ENCODE results near the gene HYDIN. TPM values are rescaled to one million over a fixed set of nuclear protein-coding genes. Genes with fewer than 3 reads are reported as not detected.

Gene HYDIN
- total and polyA plus RNA-seq, 2 experiments from 2014 or later = 3.1 to 7.7 TPM

DNA sequence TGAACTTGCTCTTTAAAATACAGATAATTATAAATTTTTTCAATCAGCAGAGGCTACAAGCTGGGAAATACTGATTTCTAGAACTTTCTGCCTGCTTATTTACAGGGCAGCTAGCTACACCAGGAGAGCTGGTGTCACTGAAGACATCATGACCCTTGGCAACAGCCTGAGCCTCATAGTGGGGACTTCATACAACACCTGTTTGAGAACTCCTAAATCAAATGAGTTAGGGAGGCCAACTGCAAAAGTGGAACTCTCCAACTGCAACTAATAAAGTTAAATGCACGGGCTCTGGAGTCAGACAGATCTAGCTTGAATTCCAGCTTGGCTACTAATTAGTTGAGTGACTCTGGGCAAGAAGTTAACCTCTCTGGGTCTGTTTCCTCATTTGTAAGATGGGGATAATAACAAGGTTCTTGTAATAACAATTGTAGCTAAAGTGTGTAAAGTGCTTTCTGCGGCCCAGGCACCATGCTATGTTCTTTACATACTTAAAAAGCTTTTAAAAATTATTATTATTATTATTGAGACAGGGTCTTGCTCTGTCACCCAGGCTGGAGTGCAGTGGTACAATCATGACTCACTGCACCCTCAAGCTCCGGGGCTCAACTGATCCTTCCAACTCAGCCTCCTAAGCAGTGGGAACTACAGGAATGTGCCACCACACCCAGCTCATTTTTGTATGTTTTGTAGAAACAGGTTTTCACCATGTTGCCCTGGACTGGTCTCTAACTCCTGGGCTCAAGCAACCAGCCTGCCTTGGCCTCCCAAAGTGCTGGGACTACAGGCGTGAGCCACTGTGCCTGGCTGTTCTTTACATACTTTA is 462.9 kb downstream of the HYDIN start:
- H3K4me3 ChIP-seq = no peak overlapping the region
- Mint-ChIP-seq H3K36me3 (ENCODE audit: low read depth) (peaks cover 17% of the 10 kb centered on the region), H3K4me1 (no peaks in the 10 kb centered on the region), H3K27me3 (ENCODE audit: insufficient read depth, low read depth, poor library complexity) (peaks cover 12% of the 10 kb centered on the region), H3K4me3 (no peak overlapping the region), H3K9me3 (no peaks in the 10 kb centered on the region), H3K27ac (no peak overlapping the region)
- H3K79me2 ChIP-seq (replicated peaks; ENCODE audit: insufficient read depth) = no peaks in the 10 kb centered on the region
- no peaks in the 10 kb centered on the region for H3K9me2 ChIP-seq (ENCODE audit: insufficient read depth)
- no peaks in the 10 kb centered on the region; the same call in 1 of the 2 replicates for H3K4me1 ChIP-seq (ENCODE audit: insufficient read depth)
- peaks cover 4% of the 10 kb centered on the region; the same call in 1 of the 2 replicates for H3F3A ChIP-seq (replicated peaks; ENCODE audit: low read depth)
- peaks cover 5% of the 10 kb centered on the region for H4K20me1 ChIP-seq (replicated peaks; ENCODE audit: insufficient read depth)
- no peak for DNase-seq (ENCODE audit: low spot score)
- H3K27ac ChIP-seq (ENCODE audit: low read depth) = no peak overlapping the region
- no peak for TF ChIP-seq ZNF114 (CRISPR knock-in tag; IDR thresholded peaks at IDR 0.05)
- no peak for TF ChIP-seq EZH2 (IDR thresholded peaks at IDR 0.05; ENCODE audit: low read depth, unreplicated experiment)
- no peak for TF ChIP-seq JUNB (IDR thresholded peaks at IDR 0.05; ENCODE audit: unreplicated experiment)
- no peak for TF ChIP-seq STAT1 (IDR thresholded peaks at IDR 0.05; ENCODE audit: unreplicated experiment)
- no peak for TF ChIP-seq CREB1 (CRISPR knock-in tag; IDR thresholded peaks at IDR 0.05; ENCODE audit: low read depth)
- TF ChIP-seq, protein P1, sequence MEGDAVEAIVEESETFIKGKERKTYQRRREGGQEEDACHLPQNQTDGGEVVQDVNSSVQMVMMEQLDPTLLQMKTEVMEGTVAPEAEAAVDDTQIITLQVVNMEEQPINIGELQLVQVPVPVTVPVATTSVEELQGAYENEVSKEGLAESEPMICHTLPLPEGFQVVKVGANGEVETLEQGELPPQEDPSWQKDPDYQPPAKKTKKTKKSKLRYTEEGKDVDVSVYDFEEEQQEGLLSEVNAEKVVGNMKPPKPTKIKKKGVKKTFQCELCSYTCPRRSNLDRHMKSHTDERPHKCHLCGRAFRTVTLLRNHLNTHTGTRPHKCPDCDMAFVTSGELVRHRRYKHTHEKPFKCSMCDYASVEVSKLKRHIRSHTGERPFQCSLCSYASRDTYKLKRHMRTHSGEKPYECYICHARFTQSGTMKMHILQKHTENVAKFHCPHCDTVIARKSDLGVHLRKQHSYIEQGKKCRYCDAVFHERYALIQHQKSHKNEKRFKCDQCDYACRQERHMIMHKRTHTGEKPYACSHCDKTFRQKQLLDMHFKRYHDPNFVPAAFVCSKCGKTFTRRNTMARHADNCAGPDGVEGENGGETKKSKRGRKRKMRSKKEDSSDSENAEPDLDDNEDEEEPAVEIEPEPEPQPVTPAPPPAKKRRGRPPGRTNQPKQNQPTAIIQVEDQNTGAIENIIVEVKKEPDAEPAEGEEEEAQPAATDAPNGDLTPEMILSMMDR (conservative IDR thresholded peaks at IDR 0.05; ENCODE audit: low read depth in 2 of 2) = no peak
- TF ChIP-seq, protein P2, sequence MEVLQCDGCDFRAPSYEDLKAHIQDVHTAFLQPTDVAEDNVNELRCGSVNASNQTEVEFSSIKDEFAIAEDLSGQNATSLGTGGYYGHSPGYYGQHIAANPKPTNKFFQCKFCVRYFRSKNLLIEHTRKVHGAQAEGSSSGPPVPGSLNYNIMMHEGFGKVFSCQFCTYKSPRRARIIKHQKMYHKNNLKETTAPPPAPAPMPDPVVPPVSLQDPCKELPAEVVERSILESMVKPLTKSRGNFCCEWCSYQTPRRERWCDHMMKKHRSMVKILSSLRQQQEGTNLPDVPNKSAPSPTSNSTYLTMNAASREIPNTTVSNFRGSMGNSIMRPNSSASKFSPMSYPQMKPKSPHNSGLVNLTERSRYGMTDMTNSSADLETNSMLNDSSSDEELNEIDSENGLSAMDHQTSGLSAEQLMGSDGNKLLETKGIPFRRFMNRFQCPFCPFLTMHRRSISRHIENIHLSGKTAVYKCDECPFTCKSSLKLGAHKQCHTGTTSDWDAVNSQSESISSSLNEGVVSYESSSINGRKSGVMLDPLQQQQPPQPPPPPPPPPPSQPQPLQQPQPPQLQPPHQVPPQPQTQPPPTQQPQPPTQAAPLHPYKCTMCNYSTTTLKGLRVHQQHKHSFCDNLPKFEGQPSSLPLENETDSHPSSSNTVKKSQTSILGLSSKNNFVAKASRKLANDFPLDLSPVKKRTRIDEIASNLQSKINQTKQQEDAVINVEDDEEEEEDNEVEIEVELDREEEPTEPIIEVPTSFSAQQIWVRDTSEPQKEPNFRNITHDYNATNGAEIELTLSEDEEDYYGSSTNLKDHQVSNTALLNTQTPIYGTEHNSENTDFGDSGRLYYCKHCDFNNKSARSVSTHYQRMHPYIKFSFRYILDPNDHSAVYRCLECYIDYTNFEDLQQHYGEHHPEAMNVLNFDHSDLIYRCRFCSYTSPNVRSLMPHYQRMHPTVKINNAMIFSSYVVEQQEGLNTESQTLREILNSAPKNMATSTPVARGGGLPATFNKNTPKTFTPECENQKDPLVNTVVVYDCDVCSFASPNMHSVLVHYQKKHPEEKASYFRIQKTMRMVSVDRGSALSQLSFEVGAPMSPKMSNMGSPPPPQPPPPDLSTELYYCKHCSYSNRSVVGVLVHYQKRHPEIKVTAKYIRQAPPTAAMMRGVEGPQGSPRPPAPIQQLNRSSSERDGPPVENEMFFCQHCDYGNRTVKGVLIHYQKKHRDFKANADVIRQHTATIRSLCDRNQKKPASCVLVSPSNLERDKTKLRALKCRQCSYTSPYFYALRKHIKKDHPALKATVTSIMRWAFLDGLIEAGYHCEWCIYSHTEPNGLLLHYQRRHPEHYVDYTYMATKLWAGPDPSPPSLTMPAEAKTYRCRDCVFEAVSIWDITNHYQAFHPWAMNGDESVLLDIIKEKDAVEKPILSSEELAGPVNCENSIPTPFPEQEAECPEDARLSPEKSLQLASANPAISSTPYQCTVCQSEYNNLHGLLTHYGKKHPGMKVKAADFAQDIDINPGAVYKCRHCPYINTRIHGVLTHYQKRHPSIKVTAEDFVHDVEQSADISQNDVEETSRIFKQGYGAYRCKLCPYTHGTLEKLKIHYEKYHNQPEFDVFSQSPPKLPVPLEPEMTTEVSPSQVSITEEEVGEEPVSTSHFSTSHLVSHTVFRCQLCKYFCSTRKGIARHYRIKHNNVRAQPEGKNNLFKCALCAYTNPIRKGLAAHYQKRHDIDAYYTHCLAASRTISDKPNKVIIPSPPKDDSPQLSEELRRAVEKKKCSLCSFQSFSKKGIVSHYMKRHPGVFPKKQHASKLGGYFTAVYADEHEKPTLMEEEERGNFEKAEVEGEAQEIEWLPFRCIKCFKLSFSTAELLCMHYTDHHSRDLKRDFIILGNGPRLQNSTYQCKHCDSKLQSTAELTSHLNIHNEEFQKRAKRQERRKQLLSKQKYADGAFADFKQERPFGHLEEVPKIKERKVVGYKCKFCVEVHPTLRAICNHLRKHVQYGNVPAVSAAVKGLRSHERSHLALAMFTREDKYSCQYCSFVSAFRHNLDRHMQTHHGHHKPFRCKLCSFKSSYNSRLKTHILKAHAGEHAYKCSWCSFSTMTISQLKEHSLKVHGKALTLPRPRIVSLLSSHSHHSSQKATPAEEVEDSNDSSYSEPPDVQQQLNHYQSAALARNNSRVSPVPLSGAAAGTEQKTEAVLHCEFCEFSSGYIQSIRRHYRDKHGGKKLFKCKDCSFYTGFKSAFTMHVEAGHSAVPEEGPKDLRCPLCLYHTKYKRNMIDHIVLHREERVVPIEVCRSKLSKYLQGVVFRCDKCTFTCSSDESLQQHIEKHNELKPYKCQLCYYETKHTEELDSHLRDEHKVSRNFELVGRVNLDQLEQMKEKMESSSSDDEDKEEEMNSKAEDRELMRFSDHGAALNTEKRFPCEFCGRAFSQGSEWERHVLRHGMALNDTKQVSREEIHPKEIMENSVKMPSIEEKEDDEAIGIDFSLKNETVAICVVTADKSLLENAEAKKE (CRISPR knock-in tag; IDR thresholded peaks at IDR 0.05) = no peak
- no peak for TF ChIP-seq NANOG (IDR thresholded peaks at IDR 0.05; ENCODE audit: borderline replicate concordance)
- no peak for TF ChIP-seq ZNF331 (CRISPR knock-in tag; IDR thresholded peaks at IDR 0.05; ENCODE audit: low read depth)
- TF ChIP-seq POLR2AphosphoS5 (IDR thresholded peaks at IDR 0.05; ENCODE audit: low read depth) = no peak
- TF ChIP-seq, protein P3, sequence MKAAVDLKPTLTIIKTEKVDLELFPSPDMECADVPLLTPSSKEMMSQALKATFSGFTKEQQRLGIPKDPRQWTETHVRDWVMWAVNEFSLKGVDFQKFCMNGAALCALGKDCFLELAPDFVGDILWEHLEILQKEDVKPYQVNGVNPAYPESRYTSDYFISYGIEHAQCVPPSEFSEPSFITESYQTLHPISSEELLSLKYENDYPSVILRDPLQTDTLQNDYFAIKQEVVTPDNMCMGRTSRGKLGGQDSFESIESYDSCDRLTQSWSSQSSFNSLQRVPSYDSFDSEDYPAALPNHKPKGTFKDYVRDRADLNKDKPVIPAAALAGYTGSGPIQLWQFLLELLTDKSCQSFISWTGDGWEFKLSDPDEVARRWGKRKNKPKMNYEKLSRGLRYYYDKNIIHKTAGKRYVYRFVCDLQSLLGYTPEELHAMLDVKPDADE (IDR thresholded peaks at IDR 0.05) = no peak
- TF ChIP-seq, protein P4, sequence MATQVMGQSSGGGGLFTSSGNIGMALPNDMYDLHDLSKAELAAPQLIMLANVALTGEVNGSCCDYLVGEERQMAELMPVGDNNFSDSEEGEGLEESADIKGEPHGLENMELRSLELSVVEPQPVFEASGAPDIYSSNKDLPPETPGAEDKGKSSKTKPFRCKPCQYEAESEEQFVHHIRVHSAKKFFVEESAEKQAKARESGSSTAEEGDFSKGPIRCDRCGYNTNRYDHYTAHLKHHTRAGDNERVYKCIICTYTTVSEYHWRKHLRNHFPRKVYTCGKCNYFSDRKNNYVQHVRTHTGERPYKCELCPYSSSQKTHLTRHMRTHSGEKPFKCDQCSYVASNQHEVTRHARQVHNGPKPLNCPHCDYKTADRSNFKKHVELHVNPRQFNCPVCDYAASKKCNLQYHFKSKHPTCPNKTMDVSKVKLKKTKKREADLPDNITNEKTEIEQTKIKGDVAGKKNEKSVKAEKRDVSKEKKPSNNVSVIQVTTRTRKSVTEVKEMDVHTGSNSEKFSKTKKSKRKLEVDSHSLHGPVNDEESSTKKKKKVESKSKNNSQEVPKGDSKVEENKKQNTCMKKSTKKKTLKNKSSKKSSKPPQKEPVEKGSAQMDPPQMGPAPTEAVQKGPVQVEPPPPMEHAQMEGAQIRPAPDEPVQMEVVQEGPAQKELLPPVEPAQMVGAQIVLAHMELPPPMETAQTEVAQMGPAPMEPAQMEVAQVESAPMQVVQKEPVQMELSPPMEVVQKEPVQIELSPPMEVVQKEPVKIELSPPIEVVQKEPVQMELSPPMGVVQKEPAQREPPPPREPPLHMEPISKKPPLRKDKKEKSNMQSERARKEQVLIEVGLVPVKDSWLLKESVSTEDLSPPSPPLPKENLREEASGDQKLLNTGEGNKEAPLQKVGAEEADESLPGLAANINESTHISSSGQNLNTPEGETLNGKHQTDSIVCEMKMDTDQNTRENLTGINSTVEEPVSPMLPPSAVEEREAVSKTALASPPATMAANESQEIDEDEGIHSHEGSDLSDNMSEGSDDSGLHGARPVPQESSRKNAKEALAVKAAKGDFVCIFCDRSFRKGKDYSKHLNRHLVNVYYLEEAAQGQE (IDR thresholded peaks at IDR 0.05; ENCODE audit: unreplicated experiment) = no peak
- no peak for TF ChIP-seq EZH2phosphoT487 (IDR thresholded peaks at IDR 0.05; ENCODE audit: unreplicated experiment)
- no peak for ATAC-seq
- no peak overlapping the region for H3K4me2 ChIP-seq
- no peaks in the 10 kb centered on the region for H3K27me3 ChIP-seq (ENCODE audit: insufficient read depth)
- no peaks in the 10 kb centered on the region for H3K36me3 ChIP-seq (ENCODE audit: insufficient read depth)
- H2AFZ ChIP-seq = no peak overlapping the region

Data from GM23338 (cell line).